Uterus (tissue), 2 donors: ENCODE measurements around the gene RGS7.

ENCODE experiments used
- CTCF ChIP-seq, 4 experiments: fragments of 200-600 bp in 2 of 4; fragments of 450-650 bp in 2 of 4; sonication (generic) in 2 of 4; IDR thresholded peaks; one replicate each; pipeline ENCODE4 v1.5.1; 2016 to 2019; ENCODE audit warnings: antibody characterized with exemption in 4 of 4, mild to moderate bottlenecking in 2 of 4, moderate library complexity in 1 of 4
- POLR2A ChIP-seq, 2 donors: fragments of 450-650 bp; IDR thresholded peaks; one replicate each; pipeline ENCODE4 v1.6.1; 2016; ENCODE audit warnings: antibody characterized with exemption in 2 of 2, mild to moderate bottlenecking in 1 of 2, moderate library complexity in 1 of 2

DNA sequence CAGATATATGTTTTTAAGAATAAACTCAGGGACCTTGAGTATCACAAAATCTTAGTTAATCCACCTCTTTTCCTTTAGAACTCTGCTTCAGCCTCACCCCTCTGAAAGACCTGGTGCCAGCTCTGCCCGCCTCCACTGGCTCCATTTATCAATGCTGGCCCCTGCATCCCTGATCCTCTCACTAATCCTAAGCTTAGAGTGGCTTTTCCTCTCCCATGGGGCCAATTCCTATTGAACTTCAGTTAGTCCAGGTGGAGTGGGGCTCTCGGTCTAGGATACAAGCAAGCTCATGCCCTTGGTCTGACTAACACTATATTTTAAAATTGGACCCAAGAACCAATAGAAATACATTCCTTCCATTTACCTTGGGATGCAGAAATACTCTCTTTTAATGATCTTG is 87.0 kb downstream of the RGS7 start:
- no peak for TF ChIP-seq POLR2A (IDR thresholded peaks at IDR 0.05)
- TF ChIP-seq CTCF (IDR thresholded peaks at IDR 0.05), result no peak
